SK-N-MC (cell line): ENCODE data around the gene CBX1.

Source experiments
- EZH2 ChIP-seq: fragments of 200-600 bp; sonication (generic); IDR thresholded peaks from one replicate; pipeline ENCODE4 v1.6.1; 2017; ENCODE audit warnings: antibody characterized with exemption
- FOXP2 ChIP-seq: optimal IDR thresholded peaks from 2 replicates; pipeline ENCODE3; 2011; ENCODE audit warnings: mild to moderate bottlenecking, moderate library complexity; ENCODE audit not compliant: insufficient read depth; ENCODE audit errors: extremely low read length, control extremely low read depth
- POLR2AphosphoS5 ChIP-seq: IDR thresholded peaks from 2 replicates; pipeline ENCODE4 v1.6.1; 2012; ENCODE audit warnings: mild to moderate bottlenecking, low read depth, low read length, borderline replicate concordance

GRCh38 chr17:48057626-48058025 is 43.7 kb downstream of the CBX1 start:
- TF ChIP-seq POLR2AphosphoS5 (no peak), EZH2 (no peak), FOXP2 (no peak)
